Gastrocnemius medialis (tissue), 4 donors: ENCODE measurements around the gene GDAP2.

Experiments used
- CTCF ChIP-seq, 5 experiments: fragments of 450-650 bp in 3 of 5; fragments of 200-600 bp in 2 of 5; sonication (generic) in 2 of 5; IDR thresholded peaks in 4 of 5; conservative IDR thresholded peaks in 1 of 5; 1 replicate in 4 of 5; 2 replicates in 1 of 5; pipeline ENCODE4 v1.5.1; 2016 to 2019; ENCODE audit warnings: antibody characterized with exemption in 5 of 5, mild to moderate bottlenecking in 3 of 5, moderate library complexity in 3 of 5
- POLR2A ChIP-seq, 2 donors: fragments of 450-650 bp; IDR thresholded peaks; one replicate each; pipeline ENCODE4 v1.6.1; 2017; ENCODE audit warnings: antibody characterized with exemption in 2 of 2, mild to moderate bottlenecking in 2 of 2, moderate library complexity in 2 of 2

- no peak for TF ChIP-seq POLR2A (IDR thresholded peaks at IDR 0.05)
- TF ChIP-seq CTCF (IDR thresholded peaks at IDR 0.05 in 4 of 5, conservative IDR thresholded peaks at IDR 0.05 in 1 of 5): no peak
Observed at GRCh38 chr1:117821382-117821755, 108.1 kb downstream of the GDAP2 start.
